ENCODE data around the gene SYT4.
A peak's percentile ranks its signal among the peaks of the same experiment; 100 is the strongest.

SYT4 gene

DNA sequence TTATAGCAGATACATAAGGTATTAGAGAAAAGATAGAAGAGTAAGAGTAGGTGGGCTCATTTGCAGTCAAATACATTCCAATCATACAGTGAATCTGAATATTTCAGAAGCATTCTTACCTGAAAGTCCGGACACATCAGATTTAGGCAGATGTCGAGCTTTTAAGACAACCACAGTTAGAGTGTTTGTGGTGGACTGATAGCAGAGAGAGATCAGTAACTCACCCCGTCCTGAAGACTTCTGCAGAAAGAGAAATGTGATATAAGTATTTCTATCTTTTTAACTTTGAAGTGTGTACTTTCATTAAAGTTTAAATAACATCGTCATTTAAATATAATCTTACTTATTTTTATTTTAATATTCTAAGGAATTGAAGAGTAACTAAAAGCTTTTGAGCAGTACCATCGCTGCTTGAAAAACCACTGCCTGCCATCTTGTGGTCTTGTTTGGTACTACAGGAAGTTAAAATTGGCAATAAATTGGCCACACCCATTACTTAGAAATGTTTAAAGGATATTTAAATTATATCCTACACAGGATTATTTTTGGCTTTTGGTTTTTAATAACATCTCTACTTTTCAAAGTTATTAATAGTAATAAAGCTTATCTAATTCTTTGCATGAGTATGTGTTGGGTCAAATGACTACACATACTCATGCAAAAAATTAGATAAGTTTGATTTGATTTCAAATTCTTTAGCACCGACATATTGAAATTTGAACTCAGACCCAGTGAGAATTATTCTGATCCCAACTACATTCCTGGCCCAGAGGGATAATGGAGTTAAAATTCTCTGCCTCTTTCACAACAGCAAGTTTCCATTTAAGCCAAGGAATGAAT is 5.5 kb downstream of the SYT4 start:
- no peak overlapping the region for H3K4me3 ChIP-seq (ENCODE audit: low read depth, low read length)
- TF ChIP-seq, protein P1, sequence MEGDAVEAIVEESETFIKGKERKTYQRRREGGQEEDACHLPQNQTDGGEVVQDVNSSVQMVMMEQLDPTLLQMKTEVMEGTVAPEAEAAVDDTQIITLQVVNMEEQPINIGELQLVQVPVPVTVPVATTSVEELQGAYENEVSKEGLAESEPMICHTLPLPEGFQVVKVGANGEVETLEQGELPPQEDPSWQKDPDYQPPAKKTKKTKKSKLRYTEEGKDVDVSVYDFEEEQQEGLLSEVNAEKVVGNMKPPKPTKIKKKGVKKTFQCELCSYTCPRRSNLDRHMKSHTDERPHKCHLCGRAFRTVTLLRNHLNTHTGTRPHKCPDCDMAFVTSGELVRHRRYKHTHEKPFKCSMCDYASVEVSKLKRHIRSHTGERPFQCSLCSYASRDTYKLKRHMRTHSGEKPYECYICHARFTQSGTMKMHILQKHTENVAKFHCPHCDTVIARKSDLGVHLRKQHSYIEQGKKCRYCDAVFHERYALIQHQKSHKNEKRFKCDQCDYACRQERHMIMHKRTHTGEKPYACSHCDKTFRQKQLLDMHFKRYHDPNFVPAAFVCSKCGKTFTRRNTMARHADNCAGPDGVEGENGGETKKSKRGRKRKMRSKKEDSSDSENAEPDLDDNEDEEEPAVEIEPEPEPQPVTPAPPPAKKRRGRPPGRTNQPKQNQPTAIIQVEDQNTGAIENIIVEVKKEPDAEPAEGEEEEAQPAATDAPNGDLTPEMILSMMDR (IDR thresholded peaks at IDR 0.05; ENCODE audit: insufficient read depth, low read length, missing control alignments), result peak; percentile 59
- DNase-seq (ENCODE audit: low read depth, low spot score), result peak; percentile 7
- POLR2A ChIA-PET, result no interaction called here
- CTCF ChIA-PET, result interaction anchor here (0.7 to 5.1 kb wide), 14 partner anchors 8 to 1219 kb away, joined by 3 to 124 read pairs (median 7); no protein-coding TSS in a partner anchor

- no peak overlapping the region for H3K4me3 ChIP-seq (ENCODE audit: low read depth, low read length)
- POLR2A ChIA-PET, result no interaction called here
- CTCF ChIA-PET, result interaction anchor here (0.8 to 2.4 kb wide), 3 partner anchors 671 to 1215 kb away, joined by 3 to 12 read pairs (median 7); no protein-coding TSS in a partner anchor
- TF ChIP-seq, protein P1 (IDR thresholded peaks at IDR 0.05; ENCODE audit: insufficient read depth, low read length, missing control alignments), result no peak
- no peak for DNase-seq (ENCODE audit: low read depth, low spot score)
These were observed 9.5 kb downstream of the SYT4 start for GRCh38 chr18:43267818-43268217.

DNA sequence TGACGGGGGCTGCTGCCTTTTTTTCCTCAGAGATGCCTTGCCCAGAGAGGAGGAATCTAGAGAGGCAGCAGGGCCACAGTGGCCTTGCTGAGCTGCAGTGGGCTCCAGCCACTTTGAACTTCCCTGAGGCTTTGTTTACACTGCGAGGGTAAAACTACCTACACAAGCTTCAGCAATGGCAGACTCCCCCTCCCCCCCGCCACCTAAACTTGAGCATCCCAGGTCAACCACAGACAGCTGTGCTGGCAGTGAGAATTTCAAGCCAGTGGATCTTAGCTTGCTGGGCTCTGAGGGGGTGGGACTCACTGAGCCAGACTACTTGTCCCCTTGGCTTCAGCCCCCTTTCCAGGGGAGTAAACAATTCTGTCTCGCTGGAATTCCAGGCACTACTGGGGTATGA is 11.8 kb downstream of the SYT4 start:
- TF ChIP-seq, protein P1 (IDR thresholded peaks at IDR 0.05; ENCODE audit: insufficient read depth, low read length, missing control alignments), result no peak
- POLR2A ChIA-PET, result no interaction called here
- DNase-seq (ENCODE audit: low read depth, low spot score), result no peak
- CTCF ChIA-PET, result no interaction called here
- no peak overlapping the region for H3K4me3 ChIP-seq (ENCODE audit: low read depth, low read length)

DNA sequence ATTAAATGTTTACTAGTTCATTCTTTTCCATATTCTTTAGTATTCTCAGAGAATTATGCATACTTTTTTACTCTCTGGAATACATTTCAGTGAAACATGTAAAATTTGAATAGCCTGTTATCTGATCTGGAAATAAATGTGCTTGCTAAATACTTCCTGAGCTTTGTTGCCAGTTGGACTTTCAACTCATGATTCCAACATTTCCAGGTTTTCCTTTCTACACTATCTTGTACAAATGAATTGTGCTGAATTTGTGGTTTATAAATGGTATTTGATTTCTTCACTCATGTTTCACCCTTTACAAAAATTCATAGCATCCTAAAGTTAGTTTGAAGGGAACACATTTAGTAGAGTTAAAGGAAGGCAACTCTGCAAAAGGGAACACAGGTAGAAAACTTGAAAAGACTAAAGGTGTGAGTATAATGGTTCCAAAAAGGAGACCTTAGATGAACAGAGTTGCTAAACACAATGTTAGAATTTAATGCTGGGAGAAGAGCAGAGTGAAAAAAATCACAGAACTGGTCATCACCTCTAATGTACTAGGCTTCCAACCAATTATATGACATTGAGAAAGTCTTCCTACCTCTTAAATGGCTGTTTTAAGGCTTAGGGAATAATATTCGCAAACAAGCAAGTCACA is 28.6 kb downstream of the SYT4 start:
- TF ChIP-seq, protein P1 (IDR thresholded peaks at IDR 0.05; ENCODE audit: insufficient read depth, low read length, missing control alignments), result no peak
- DNase-seq (ENCODE audit: low read depth, low spot score), result no peak
- CTCF ChIA-PET, result no interaction called here
- POLR2A ChIA-PET, result no interaction called here
- H3K4me3 ChIP-seq (ENCODE audit: low read depth, low read length), result no peak overlapping the region

GRCh38 chr18:43247944-43248343 is 29.3 kb downstream of the SYT4 start:
- TF ChIP-seq, protein P1 (IDR thresholded peaks at IDR 0.05; ENCODE audit: insufficient read depth, low read length, missing control alignments), result no peak
- POLR2A ChIA-PET, result no interaction called here
- DNase-seq (ENCODE audit: low read depth, low spot score), result no peak
- H3K4me3 ChIP-seq (ENCODE audit: low read depth, low read length), result no peak overlapping the region
- CTCF ChIA-PET, result no interaction called here

GRCh38 chr18:43238429-43238828 is 38.9 kb downstream of the SYT4 start:
- ChIA-PET POLR2A (no interaction called here), CTCF (no interaction called here)
- TF ChIP-seq, protein P1 (IDR thresholded peaks at IDR 0.05; ENCODE audit: insufficient read depth, low read length, missing control alignments), result no peak
- no peak overlapping the region for H3K4me3 ChIP-seq (ENCODE audit: low read depth, low read length)
- no peak for DNase-seq (ENCODE audit: low read depth, low spot score)

Data from AG04449 (cell line).